ENCODE data around the gene SRY.

- TF ChIP-seq CTCF (IDR thresholded peaks at IDR 0.05; ENCODE audit: insufficient read depth, low read length, poor library complexity, severe bottlenecking) (no peak), EZH2phosphoT487 (conservative IDR thresholded peaks at IDR 0.05; ENCODE audit: low read length) (no peak)
These were observed at the start of gene SRY for GRCh38 chrY:2787600-2787999.
